Measurements from ENCODE around the gene ADGRF3.
"Not testable (repeated sequence)": the region's sequence is repeated elsewhere in the genome, so short reads cannot be mapped to it uniquely, and the experiment has no call there.

The ADGRF3 gene

DNA sequence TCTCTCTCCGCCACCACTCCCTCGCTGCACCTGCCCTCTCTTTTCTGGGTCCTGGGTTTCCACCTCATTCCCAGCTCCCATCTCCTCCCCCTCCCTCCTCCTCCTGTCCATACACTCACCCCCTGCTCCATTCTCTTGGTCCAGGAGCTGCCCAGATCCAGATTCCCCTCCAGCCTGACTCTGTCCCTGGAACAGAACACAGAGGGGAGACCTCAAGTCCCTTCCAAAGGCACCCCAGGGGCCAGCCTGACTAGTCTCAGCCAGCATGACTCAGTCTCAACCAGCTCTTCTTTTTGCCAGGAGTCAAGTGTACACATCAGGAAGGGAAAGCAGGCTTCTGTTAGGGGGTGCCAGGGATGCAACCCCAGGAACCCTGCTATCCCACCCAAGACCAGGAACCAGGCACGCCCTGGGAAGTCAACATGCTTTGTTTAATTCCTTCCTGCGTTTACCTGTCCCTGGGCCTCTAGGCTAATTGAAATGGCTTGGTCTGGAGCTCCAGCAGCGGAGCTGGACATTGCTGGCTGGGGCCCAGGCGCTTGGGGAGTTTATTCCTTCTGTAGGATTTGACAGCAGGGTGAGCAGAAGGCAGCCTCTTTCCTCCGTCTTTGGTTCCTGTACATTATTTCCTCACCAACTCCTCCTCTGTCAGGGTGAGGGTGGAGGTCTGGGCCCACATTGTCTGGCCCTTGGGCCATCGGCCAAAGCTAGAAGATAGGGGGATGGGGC lies 29.0 kb downstream of the ADGRF3 start:
- DNase-seq = no peak

DNA sequence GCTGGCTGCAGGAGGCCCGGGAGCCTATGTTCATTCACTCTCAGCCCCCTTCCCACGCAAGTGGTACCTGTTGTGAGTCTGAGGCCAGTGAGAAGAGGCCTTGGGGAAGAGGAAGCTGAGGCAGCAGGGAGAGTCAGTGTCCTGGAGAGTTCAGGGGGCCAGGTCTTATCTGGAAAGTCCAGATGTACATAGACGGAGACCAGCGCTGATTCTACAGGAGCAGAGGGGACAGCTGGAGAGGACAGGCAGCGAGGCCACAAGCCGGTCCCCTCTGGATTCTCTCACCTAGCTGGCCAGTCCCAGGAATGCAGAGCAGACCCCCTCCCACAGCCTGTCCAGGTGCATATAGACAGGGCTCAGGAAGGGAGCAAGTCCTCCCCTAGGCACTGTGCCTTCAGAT lies 29.7 kb downstream of the ADGRF3 start:
- no peak for DNase-seq

DNA sequence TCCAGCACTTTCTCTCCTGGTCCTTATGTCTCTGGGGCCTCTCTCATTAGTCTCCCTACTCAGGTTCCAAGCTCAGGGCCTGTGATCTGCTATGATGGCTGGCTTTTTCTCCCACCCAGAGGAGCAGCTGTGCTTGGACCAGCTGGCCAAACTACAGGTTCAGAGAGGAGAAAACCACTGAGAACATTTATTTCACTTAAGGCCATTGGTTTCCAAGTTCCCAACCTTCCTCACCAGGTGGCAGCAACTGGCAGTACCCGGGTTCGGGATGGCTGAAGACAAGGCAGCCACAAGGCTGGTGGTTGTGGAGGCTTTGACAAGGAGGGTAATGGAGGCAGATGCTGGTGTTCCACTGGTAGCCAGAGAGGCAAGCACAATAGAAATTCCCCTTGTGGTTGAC lies 30.5 kb downstream of the ADGRF3 start:
- DNase-seq = no peak

DNA sequence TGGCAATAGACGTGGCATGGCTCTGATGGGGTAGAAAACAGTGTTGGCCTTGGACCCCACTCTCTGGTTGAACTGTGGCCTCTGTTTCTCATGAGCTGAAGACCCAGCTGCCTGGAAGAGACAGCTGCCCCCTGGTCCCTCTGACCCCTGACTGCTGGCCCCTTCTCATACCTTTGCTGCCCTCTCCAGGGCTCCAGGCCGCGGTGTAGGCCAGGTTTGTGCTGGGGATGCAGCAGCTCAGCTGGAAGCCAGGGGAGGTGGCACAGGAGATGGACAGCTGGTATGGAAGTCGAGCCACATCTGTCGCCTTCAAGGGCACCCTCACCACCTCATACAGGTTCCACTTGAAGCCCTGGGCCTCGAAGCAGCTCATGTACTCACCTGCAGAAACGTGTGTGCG lies 32.3 kb downstream of the ADGRF3 start:
- DNase-seq = no peak

DNA sequence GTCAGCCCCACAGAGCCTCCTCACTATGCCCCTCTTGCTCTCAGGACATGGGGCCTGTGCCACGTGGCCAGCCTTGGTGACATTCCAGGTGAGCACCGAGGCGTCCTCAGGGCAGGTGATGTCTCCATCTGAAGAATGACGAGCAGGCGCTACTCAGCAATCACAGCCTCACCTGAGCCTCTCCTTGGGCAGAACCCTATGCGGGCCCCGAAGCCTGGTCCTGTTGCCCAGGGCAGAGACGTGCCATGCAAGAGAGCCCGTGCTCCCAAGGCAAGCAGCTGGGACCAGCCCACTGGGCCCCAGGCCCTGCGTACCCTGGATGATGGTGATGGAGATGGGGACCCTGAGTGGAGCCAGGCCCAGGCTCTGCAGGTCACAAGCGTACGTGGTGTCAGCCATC lies 33.1 kb downstream of the ADGRF3 start:
- no peak for DNase-seq

DNA sequence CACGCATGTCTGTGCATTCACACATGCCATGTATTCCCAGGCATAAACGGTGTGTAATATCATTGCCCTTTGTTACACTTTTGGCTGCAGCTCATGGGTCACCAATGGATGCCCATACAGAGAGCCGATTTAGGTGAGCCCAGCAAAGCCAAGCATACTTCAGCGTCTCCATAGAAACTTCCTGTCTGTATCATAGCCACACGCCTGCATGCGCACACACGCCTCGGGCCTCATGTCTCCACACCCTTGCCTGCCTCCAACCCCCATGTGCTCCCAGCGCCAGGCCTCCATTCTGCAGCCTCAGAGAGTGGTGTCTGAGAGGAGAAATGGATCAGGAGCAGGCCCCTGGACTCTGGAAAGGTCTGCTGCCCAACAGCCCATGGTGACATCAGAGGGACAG lies 34.1 kb downstream of the ADGRF3 start:
- DNase-seq = no peak

DNA sequence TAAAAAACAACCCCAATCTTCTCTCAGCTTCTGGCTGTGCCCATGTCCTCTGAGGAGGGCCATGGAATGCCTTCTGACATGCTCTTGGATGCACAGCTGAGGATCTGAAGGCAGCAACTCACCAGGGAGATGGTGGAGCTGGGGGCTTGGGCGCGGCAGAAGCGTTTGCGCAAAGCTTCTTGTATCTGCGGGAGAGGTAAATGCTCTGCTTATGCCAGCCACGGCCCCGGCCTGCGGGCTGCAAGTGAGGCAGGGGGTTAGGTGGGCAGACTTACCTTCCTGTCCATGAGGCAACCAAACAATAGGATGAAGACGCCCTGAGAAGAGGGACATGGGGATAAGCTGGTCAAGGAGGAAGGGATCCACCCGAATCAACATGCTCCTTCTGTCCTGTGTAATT lies 36.7 kb downstream of the ADGRF3 start:
- DNase-seq = no peak

DNA sequence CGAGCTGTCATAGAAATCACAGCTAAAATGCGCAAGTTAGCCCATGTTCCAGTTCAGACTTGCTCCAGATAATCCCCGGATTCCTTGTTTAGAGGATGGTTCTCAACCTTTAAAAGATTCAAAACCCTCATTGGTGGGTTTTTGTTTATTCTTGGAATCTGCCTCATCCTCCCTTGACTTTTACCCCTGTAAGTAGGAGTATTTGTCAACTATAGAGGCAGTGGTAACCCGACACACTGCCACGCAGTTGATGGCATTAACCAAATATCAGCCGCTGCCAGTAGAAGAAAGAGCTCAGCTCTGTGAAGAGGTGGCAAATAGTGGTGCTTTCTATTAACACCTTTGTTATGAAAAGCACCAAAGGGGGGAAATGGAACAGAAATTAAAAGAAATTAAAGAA lies 41.0 kb downstream of the ADGRF3 start:
- no peak for DNase-seq

DNA sequence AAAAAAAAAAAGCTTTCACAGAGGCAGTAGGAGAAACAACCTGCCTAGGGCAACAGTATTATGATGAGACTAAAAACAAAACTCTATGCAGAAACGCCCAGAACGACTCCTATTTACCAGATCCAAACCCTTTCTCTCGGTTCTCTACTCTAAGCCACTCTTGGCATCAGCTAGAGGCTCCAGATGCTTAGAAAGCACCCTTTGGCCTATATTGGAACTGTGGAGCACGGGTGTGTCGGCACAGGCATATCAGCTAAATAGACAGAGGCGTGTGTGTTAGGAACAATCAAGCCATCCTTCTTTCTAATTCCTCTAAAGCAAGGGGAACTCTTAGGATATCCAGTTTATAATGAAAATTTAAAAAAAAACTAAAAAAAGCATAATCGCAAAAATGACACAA lies 41.5 kb downstream of the ADGRF3 start:
- DNase-seq = not testable (repeated sequence)

DNA sequence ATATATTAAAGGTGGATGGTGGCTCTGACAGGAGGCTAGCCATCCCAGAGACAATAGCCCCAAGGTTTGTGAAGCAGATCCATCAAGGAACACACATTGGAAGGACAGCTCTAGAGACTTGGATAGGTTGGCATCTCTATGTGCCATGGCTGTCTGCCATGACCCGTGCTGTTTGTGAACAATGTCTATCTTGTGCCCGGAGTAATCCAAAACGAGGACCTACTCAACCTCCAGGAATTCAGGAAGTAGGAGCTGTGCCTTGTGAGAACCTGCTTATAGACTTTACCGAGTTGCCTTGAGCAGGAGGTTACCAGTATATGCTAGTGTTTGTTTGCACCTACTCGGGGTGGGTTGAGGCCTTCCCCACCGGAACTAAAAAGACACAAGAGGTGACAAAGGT lies 43.7 kb downstream of the ADGRF3 start:
- DNase-seq = no peak

DNA sequence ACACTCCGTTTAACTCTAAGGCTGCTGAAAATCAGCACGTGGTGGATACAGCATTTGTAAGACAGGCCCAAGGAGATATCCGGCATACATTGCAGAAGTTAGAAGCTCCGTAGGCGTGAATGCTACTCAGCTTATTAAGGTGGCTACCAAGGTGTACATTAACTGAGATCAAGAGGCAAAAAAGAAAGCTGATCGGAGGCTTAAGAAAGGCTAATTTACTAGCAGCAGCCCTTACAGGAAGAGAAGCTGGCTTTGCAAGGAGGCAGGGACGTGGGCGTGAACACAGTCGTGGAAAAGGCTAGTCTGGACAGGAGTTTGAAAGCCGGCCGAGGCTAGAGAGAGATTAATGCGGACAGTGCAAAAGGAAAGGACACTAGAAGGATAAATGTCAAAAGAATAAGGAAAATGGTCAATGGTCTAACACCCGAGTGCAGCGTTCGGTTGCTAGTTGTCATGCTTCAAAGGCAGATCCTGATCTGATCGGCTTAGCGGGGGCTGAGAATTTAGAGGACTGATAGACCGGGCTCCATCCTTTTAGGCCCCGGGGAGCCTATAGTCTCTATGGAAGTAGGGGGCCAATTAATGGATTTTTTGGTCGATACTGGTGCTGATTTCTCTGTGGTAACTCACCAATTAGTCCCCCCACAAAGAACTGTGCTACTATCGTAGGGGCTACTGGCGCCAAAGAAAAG lies 46.2 kb downstream of the ADGRF3 start:
- DNase-seq = no peak

DNA sequence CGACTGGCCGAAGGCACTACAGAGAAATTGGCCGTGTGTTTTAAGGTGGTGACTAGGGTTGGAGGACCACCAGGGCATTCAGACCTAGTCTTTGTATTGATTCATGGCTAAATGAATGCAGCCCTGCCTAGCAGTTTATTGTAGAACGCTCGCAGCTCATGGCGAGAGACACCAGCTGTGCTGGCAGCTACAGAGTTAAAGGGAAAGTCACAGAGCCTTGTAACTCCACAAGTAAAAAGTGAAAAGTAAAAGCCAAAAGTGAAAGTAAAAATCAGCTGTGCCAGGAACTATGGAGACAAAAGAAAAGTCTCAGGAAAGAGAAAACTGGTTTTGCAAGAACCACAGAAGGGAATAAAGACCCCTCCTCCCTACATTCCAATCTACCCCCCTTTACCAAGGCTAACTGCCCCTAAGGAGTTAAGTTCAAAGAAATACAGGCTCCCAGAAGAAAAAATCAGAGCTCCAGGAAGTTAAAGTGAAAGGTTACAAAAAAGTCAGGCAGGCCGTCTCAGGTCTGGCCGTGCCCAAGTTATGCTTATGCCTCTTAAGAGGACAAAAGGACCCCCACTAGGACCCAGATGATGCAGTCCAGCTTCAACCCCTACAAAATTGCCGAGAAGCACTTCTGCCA lies 47.0 kb downstream of the ADGRF3 start:
- peak; percentile 5 for DNase-seq

DNA sequence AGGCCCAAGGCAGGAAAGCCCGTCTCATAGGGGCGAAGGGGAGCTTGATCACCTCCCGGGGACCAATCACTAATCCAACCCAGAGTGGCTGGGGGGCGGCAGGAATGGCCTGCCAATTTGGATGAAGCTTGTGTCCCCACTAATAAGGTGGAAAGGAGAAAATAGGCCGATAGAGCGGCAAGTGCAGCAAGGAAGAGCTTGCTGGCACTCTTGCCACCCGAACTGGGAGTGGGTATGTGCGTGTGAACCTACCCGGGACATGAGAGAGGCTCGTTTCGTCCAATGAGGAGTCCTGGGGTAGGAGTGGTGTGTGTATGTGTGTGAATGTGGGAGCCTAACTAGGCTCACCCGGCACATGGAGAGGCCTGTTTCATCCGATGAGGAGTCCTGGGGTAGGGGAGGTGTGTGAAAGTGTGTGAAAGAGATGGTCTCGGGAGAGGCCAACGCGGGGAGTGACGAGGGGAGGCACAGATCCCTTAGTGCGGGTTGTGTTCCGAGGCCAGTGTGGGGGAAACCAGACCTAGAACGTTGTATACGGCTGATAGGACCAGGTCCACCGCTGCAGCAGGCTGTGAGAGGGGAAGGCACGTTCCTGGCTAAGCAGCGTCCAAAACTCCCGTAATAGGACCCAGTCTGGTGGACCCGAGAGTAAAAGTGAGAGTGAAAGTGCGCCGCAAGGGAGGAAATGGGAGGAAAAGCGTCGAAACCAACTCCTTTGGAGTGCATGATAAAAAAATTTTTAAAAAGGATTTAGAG lies 47.8 kb downstream of the ADGRF3 start:
- peak; percentile 25 for DNase-seq

DNA sequence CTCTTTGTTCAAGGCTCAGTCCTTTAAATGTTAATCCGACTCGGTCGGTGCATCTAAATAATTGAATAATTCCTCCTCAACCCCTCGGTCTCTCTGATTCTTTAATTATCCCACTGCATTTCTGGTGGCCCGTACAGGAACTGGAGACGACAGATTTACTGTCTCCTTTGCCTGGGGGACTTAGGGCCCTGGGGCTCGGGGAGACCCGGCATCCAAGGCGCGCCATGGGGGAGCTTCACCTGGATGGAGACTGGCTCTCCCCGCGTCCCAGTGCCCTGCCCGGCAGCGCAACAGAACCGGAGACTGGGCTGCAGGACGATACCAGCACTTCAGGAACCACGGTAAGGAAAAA lies 48.3 kb downstream of the ADGRF3 start:
- DNase-seq = no peak

DNA sequence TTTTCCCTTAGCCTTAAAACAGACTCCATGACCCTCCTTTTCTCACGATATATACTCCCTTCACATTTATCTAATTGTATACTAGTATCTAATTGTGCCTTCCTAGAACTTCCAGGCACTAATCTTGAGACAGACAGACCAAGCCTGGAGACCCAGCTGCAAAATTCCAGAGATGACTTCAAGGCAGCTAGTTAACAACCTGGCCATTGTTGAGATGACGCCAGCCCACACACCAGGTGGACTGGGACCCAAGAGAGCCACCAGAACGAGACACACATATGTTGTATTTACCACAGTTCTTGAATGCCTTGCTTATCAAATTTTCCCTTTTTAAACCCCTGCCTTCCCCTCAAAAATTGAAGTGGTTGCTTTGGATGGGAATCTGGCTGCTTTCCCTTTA lies 49.5 kb downstream of the ADGRF3 start:
- no peak for DNase-seq

DNA sequence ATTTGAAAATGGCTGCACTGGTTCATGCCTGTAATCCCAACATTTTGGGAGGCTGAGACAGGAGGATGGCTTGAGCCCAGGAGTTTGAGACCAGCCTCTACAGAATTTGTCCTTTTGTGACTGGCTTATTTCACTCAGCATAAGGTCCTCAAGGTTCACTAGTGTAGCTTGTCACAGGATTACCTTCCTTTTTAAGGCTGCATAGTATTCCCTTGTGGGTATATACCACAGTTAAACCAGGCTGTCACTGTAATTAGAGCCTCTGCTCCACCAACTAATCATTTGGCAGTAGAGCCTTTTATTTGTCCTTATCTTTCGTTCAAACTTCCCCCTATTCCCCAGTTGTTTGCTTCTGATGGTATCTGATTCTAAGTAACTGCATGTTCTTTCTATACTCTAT lies 51.1 kb downstream of the ADGRF3 start:
- DNase-seq = no peak

DNA sequence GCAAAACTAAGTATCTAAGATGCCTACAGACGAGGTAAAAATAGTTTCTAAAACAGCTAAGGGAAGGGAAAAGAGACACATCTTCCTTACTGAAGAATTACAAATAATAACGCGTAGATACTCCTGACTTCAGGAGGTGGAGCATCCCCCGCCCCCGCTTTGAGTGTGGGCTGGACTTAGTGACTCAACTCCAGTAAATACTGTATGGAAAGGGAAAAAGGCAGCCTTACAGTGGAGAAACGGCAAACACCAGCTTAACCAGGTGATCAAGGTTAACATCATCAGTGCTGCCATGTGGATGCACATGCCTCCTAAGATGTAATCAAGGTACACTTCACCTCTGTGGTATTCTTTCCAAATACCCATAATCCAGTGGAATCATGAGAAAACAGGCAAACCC lies 53.9 kb downstream of the ADGRF3 start:
- DNase-seq = no peak

DNA sequence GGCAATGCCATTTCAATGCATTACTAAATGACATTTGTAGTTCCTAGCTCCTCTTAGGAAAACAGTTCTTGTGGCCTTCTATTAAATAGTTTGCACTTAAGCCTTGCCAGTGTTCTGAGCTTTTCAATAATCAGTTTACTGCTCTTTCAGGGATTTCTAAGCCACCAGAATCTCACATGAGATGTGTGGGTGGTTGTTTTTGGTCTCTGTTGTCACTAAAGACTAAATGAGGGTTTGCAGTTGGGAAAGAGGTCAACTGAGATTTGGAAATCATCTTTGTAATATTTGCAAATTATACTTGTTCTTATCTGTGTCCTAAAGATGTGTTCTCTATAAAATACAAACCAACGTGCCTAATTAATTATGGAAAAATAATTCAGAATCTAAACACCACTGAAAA lies 56.6 kb downstream of the ADGRF3 start:
- DNase-seq = no peak

DNA sequence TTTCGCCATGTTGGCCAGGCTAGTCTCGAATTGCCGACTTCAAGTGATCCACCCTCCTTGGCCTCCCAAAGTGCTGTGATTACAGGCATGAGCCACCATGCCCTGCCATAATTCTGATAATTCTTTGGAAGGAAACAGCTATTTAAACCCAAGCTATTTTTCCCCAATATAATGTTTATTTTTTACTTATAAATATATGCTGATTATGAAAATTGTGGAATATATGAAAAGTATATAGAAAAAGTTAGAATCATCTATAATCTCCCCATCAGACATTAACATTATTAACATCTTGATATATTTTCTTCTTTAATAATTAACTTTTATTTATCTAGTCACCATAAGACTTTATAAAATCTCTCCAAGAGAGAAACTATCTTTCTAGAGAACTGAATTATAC lies 60.7 kb downstream of the ADGRF3 start:
- no peak for DNase-seq

DNA sequence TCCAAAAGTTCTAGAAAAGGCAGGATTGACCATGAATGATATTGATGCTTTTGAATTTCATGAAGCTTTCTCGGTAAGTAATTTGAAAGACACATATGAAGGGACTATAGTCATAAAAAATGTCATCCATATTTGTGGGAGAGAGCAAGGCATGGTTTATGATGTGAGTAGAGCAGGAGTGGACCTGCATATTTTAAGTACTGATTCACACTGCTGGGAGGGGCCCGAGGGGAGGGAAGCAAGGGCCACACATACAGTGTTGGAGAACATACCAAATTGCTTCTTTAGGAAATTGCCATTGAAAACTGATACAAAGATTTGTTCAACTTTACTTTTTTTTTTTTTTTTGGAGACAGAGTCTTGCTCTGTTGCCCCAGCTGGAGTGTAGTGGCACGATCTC lies 62.5 kb downstream of the ADGRF3 start:
- DNase-seq = no peak

DNA sequence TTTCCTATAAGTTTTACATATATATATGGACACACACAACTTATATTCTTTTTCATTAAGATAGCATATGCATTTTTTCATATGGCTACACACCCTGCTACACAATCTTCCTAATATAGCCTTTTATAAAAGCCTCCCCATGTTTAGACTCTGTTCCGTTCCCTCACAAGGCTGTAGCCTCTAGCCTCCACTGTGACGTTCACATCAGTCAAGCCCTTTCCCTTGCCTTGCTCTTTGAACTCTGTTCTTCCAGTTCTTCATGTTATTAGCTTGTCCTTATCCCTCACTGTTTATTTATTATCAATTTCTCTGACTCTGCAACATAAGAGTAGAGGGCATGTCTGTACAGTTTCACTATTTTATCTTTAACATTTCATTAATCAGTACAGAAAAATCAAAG lies 63.0 kb downstream of the ADGRF3 start:
- DNase-seq = no peak

DNA sequence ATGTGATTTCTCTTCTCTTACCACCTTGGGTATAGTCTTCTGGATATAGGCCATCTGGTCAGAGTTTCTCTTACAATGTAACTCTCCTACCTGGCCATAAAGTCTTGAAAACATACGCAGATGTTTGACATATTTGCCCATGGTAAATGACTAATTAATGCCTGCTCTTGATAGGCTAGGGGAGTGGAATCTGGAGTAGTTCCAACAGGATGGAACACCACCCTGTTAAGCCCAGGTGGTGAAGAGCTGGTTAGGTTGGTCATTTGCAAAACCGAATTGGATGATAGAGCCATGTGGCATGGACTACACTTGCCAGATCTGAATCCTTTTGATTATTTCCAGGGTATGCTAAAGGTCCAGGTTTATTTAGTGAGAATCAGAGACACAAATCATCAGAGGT lies 65.4 kb downstream of the ADGRF3 start:
- DNase-seq = no peak

DNA sequence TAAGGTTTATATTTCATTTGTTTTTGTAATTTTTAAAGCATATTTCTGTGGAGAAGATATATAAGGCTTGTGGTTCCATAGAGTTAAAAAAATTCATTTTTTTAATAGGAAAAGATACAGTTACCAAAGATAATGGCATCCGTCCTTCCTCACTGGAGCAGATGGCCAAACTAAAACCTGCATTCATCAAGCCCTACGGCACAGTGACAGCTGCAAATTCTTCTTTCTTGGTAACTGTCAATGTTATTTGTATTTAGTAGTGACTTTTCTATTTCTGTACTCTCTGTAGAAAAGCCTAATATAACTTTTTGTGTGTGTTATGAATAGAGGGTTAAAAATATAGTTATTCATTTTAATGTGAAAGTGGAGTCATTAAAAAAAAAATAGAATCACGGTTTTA lies 66.7 kb downstream of the ADGRF3 start:
- DNase-seq = no peak

Data from activated effector memory CD4-positive, alpha-beta T cell treated with Interleukin-2 at 50 U/mL for 16 hours (primary cell).